ENCODE data around the gene C1QTNF6. TPM values are rescaled to one million over a fixed set of nuclear protein-coding genes. Genes with fewer than 3 reads are reported as not detected.

Gene C1QTNF6
- total and polyA plus RNA-seq, 2 of the 4 experiments (the other 2 are of a cell fraction) = 1.1 to 10.9 TPM

DNA sequence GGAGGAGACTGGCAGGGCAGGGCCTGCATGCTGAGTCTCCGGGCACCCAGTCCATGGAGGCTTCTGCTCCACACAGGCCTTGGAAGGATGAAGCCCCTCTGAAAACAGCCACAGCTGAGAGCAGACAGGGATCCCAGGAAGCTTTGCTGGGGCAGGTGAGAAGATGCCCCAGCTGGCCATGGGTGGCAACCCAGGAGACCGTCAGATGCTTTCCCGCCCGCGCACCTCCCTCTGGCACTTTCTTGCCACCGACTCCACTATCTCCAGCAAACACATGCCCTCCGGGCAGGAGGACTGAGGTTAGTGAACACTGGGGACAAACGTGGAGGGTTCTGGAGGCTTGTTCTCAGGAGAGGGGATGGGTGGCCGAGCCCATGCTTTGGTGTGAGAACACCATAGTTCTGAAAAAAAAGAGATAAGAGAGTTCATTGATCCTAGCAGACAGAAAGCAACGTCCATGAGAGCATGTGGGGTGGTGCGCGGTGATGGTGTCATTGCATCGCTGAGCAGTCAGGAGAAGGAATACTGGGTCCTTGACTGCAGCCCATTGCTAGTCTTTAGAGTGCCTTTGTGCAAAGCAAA is 2.3 kb downstream of the C1QTNF6 start:
- intact Hi-C loops (cut with micrococcal nuclease) = no loop called here
- 94% methylated on average over 5 of the region's 13 CpGs; no CpG with 5 or more reads in 1 of the 2 experiments for WGBS, 2 experiments (ENCODE audit: extremely low coverage in 2 of 2, insufficient read length in 1 of 2)

More for the DNA sequence above, 2.3 kb downstream of the C1QTNF6 start:
- Histone ChIP-seq H2AFZ (replicated peaks; ENCODE audit: low read length, poor library complexity) (no peak overlapping the region), H3K56ac (ENCODE audit: extremely low read depth, insufficient read depth, low read length) (no peak overlapping the region), H3K79me1 (ENCODE audit: low read depth in 1 of 2, low read length in 2 of 2) (peaks cover 0 to 21% of the 10 kb centered on the region in 2 experiments; a peak in 3 of 4 replicates), H3K4ac (ENCODE audit: low read depth, low read length) (no peak overlapping the region), H3K27me3 (ENCODE audit: control insufficient read depth, insufficient read depth, low read length) (no peaks in the 10 kb centered on the region), H3K18ac (ENCODE audit: low read depth, low read length) (no peak overlapping the region), H3K36me3 (ENCODE audit: control insufficient read depth, insufficient read depth, low read length) (peaks cover 10% of the 10 kb centered on the region; the same call in 1 of the 2 replicates), H2AK9ac (replicated peaks; ENCODE audit: low read depth, low read length, poor library complexity) (no peak overlapping the region), H2BK120ac (ENCODE audit: low read depth, low read length) (no peak overlapping the region), H3K9me3 (ENCODE audit: control insufficient read depth, insufficient read depth, low read length) (no peaks in the 10 kb centered on the region), H3K4me1 (ENCODE audit: control insufficient read depth, insufficient read depth, low read length) (peaks cover 18% of the 10 kb centered on the region), H3K14ac (replicated peaks; ENCODE audit: low read depth, low read length) (no peak overlapping the region), H3K23ac (ENCODE audit: low read depth, low read length) (no peak overlapping the region), H4K91ac (ENCODE audit: insufficient read depth, low read depth, low read length) (no peak overlapping the region), H2BK15ac (ENCODE audit: low read depth, low read length) (no peak overlapping the region), H3K9me1 (ENCODE audit: insufficient read depth, low read length) (peaks cover 8% of the 10 kb centered on the region), H2BK5ac (ENCODE audit: low read depth, low read length, poor library complexity, severe bottlenecking) (no peak overlapping the region), H4K20me1 (ENCODE audit: insufficient read depth, low read length) (no peaks in the 10 kb centered on the region), H4K5ac (ENCODE audit: low read depth, low read length) (no peak overlapping the region), H3K27ac (ENCODE audit: insufficient read depth, low read length) (no peak overlapping the region), H3K4me3 (ENCODE audit: insufficient read depth, low read depth, low read length) (no peak overlapping the region), H3K9ac (ENCODE audit: low read depth, low read length) (no peak overlapping the region), H2BK20ac (ENCODE audit: low read depth, low read length) (no peak overlapping the region), H4K8ac (ENCODE audit: low read depth in 2 of 2, low read length in 2 of 2) (no peak overlapping the region), H3K4me2 (ENCODE audit: low read depth, low read length) (no peak overlapping the region), H2AK5ac (ENCODE audit: low read depth, low read length) (no peak overlapping the region)
- ATAC-seq (ENCODE audit: low read depth) = no peak
- in situ Hi-C loops (cut with MboI; ENCODE audit: low sequenced_read_pairs) (no loop called here), dilution Hi-C loops (cut with HindIII; ENCODE audit: low sequenced_read_pairs, unreplicated experiment) (no loop called here)
- no peak for DNase-seq
- POLR2A ChIA-PET (ENCODE audit: unreplicated experiment) = no interaction called here
- no TSS peak for BruUV-seq (replicated peaks)
- TF ChIP-seq, protein P1, sequence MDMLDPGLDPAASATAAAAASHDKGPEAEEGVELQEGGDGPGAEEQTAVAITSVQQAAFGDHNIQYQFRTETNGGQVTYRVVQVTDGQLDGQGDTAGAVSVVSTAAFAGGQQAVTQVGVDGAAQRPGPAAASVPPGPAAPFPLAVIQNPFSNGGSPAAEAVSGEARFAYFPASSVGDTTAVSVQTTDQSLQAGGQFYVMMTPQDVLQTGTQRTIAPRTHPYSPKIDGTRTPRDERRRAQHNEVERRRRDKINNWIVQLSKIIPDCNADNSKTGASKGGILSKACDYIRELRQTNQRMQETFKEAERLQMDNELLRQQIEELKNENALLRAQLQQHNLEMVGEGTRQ (IDR thresholded peaks at IDR 0.05; ENCODE audit: low read depth, low read length) = no peak
- no peak for TF ChIP-seq SMC3 (IDR thresholded peaks at IDR 0.05; ENCODE audit: low read depth, low read length)
- CTCF ChIA-PET = no interaction called here
